HepG2 (cell line): ENCODE measurements around the gene CCDC106. TPM values are rescaled to one million over a fixed set of nuclear protein-coding genes. Genes with fewer than 3 reads are reported as not detected.

Source experiments
- BCL3 ChIP-seq: sonication (generic); formaldehyde crosslinking; IDR thresholded peaks from 2 replicates; pipeline ENCODE4 v1.5.1; 2020; ENCODE audit warnings: mild to moderate bottlenecking, missing genetic modification reagents, moderate library complexity
- E2F1 ChIP-seq: sonication (generic); formaldehyde crosslinking; IDR thresholded peaks from 2 replicates; pipeline ENCODE4 v1.5.0; 2020; ENCODE audit warnings: missing genetic modification reagents
- EED ChIP-seq: sonication (generic); formaldehyde crosslinking; IDR thresholded peaks from 2 replicates; pipeline ENCODE4 v1.5.0; 2020; ENCODE audit warnings: mild to moderate bottlenecking, missing genetic modification reagents
- GFI1 ChIP-seq: sonication (generic); formaldehyde crosslinking; IDR thresholded peaks from 2 replicates; pipeline ENCODE4 v1.5.0; 2020; ENCODE audit warnings: missing genetic modification reagents, mild to moderate bottlenecking, borderline replicate concordance
- HOXA9 ChIP-seq: sonication (generic); formaldehyde crosslinking; IDR thresholded peaks from 2 replicates; pipeline ENCODE4 v1.8.1; 2022; ENCODE audit warnings: missing genetic modification reagents, mild to moderate bottlenecking, moderate library complexity, borderline replicate concordance
- HOXD1 ChIP-seq: sonication (generic); formaldehyde crosslinking; IDR thresholded peaks from 2 replicates; pipeline ENCODE4 v1.5.0; 2020; ENCODE audit warnings: missing genetic modification reagents
- IKZF4 ChIP-seq: sonication (generic); formaldehyde crosslinking; IDR thresholded peaks from 2 replicates; pipeline ENCODE4 v1.5.1; 2020; ENCODE audit warnings: borderline replicate concordance, mild to moderate bottlenecking, low read depth, missing genetic modification reagents; ENCODE audit errors: not compliant biosample characterization
- JUNB ChIP-seq: sonication (generic); formaldehyde crosslinking; IDR thresholded peaks from 2 replicates; pipeline ENCODE4 v1.8.0; 2022; ENCODE audit warnings: missing genetic modification reagents, mild to moderate bottlenecking, borderline replicate concordance
- MIXL1 ChIP-seq: IDR thresholded peaks from 2 replicates; pipeline ENCODE4 v1.6.1; 2016
- NCOA5 ChIP-seq: sonication (generic); formaldehyde crosslinking; IDR thresholded peaks from 2 replicates; pipeline ENCODE4 v1.4.0; 2020; ENCODE audit warnings: missing genetic modification reagents
- RFX5 ChIP-seq: IDR thresholded peaks from 2 replicates; pipeline ENCODE4 v1.6.1; 2011; ENCODE audit warnings: low read depth, low read length, improper control_type of control experiment
- ZGPAT ChIP-seq: IDR thresholded peaks from 2 replicates; pipeline ENCODE4 v1.6.1; 2016; ENCODE audit warnings: mild to moderate bottlenecking
- ZKSCAN1 ChIP-seq: fragments of 150-350 bp; IDR thresholded peaks from 2 replicates; pipeline ENCODE4 v1.6.1; 2014; ENCODE audit warnings: low read length
- ZNF205 ChIP-seq: IDR thresholded peaks from 2 replicates; pipeline ENCODE4 v1.6.1; 2018; ENCODE audit warnings: missing biosample characterization, missing genetic modification reagents
- ZNF235 ChIP-seq: sonication (generic); formaldehyde crosslinking; IDR thresholded peaks from 2 replicates; pipeline ENCODE4 v1.8.1; 2023; ENCODE audit warnings: mild to moderate bottlenecking, missing genetic modification reagents, borderline replicate concordance
- ZNF253 ChIP-seq: sonication (generic); formaldehyde crosslinking; IDR thresholded peaks from 2 replicates; pipeline ENCODE4 v1.8.0; 2022; ENCODE audit warnings: mild to moderate bottlenecking, missing genetic modification reagents, borderline replicate concordance
- ZNF326 ChIP-seq: sonication (generic); formaldehyde crosslinking; IDR thresholded peaks from 2 replicates; pipeline ENCODE4 v1.4.0; 2020; ENCODE audit warnings: missing genetic modification reagents, borderline replicate concordance
- ZNF34 ChIP-seq: sonication (generic); formaldehyde crosslinking; IDR thresholded peaks from 2 replicates; pipeline ENCODE4 v1.4.0; 2020; ENCODE audit warnings: mild to moderate bottlenecking, missing genetic modification reagents, borderline replicate concordance
- ZNF430 ChIP-seq: sonication (generic); formaldehyde crosslinking; IDR thresholded peaks from 2 replicates; pipeline ENCODE4 v1.9.0; 2021; ENCODE audit warnings: mild to moderate bottlenecking, missing genetic modification reagents
- ZNF432 ChIP-seq: sonication (generic); formaldehyde crosslinking; IDR thresholded peaks from 2 replicates; pipeline ENCODE4 v1.5.0; 2020; ENCODE audit warnings: missing genetic modification reagents, mild to moderate bottlenecking, borderline replicate concordance
- ZNF574 ChIP-seq: sonication (generic); formaldehyde crosslinking; IDR thresholded peaks from 2 replicates; pipeline ENCODE4 v1.4.0; 2020; ENCODE audit warnings: missing genetic modification reagents
- ZNF644 ChIP-seq: IDR thresholded peaks from 2 replicates; pipeline ENCODE4 v1.6.1; 2016; ENCODE audit warnings: low read depth
- ZNF792 ChIP-seq: IDR thresholded peaks from 2 replicates; pipeline ENCODE4 v1.6.1; 2016
- ZSCAN21 ChIP-seq: sonication (generic); formaldehyde crosslinking; IDR thresholded peaks from 2 replicates; pipeline ENCODE4 v1.8.0; 2022; ENCODE audit warnings: mild to moderate bottlenecking, missing genetic modification reagents, moderate library complexity, borderline replicate concordance
- ZSCAN25 ChIP-seq: sonication (generic); formaldehyde crosslinking; IDR thresholded peaks from 2 replicates; pipeline ENCODE4 v1.8.0; 2022; ENCODE audit warnings: mild to moderate bottlenecking, missing genetic modification reagents
- polyA plus RNA-seq, 8 experiments: library from polyadenylated mRNA; depleted of rRNA in 3 of 8; stranded (reverse) in 7 of 8; unstranded in 1 of 8; fragments of >200 nt; fragmentation: Illumina TruSeq in 4 of 8; extraction: Trizol in 4 of 8; gene quantifications; 2 replicates each; pipeline versions ENCODE4 v1.2.1 to v1.2.3, GENCODE V29; 2011 to 2016; ENCODE audit warnings: low read depth in 4 of 8, missing spikeins in 1 of 8, mixed read lengths in 1 of 8; ENCODE audit not compliant: insufficient read depth in 1 of 8
- total RNA-seq, 5 experiments: library from RNA; depleted of rRNA; stranded (reverse); fragments of >200 nt; fragmentation: Illumina TruSeq; extraction: Trizol; gene quantifications; 2 replicates each; pipeline ENCODE4 v1.2.3, GENCODE V29; 2016; ENCODE audit warnings: low read depth in 1 of 5

The CCDC106 gene
- total and polyA plus RNA-seq, 2 of the 13 experiments (the other 11 are each of a cell fraction or from before 2014, with no cell fraction given) = 4.7 to 8.8 TPM

- TF ChIP-seq ZNF235 (CRISPR knock-in tag) (0 out of 2 replicates have a peak, but pooled peaks have one; percentile 61), HOXA9 (CRISPR knock-in tag) (no peak), ZSCAN21 (CRISPR knock-in tag) (peak; percentile 28; the same call in 1 of the 2 replicates), BCL3 (CRISPR knock-in tag) (0 out of 2 replicates have a peak, but pooled peaks have one; percentile 6), ZNF574 (CRISPR knock-in tag) (no peak), ZNF34 (CRISPR knock-in tag) (no peak), ZNF326 (CRISPR knock-in tag) (no peak; the same call in 1 of the 2 replicates), ZKSCAN1 (no peak), NCOA5 (CRISPR knock-in tag) (no peak), IKZF4 (CRISPR knock-in tag) (no peak), RFX5 (no peak), ZSCAN25 (no peak), EED (no peak), MIXL1 (CRISPR knock-in tag) (no peak), JUNB (no peak), E2F1 (no peak), ZNF644 (CRISPR knock-in tag) (no peak), HOXD1 (CRISPR knock-in tag) (no peak), ZGPAT (0 out of 2 replicates have a peak, but pooled peaks have one; percentile 5), ZNF430 (CRISPR knock-in tag) (no peak), GFI1 (CRISPR knock-in tag) (no peak), ZNF253 (CRISPR knock-in tag) (0 out of 2 replicates have a peak, but pooled peaks have one; percentile 32), ZNF432 (CRISPR knock-in tag) (0 out of 2 replicates have a peak, but pooled peaks have one; percentile 48), ZNF792 (no peak), ZNF205 (CRISPR knock-in tag) (no peak)
Measured at GRCh38 chr19:55640043-55640576, 7.9 kb upstream of the CCDC106 start (continued).
